Keratinocyte (primary cell): ENCODE measurements around the gene AKT1.

ENCODE experiments used
- EZH2 ChIP-seq: IDR thresholded peaks from one replicate; pipeline ENCODE4 v1.6.1; 2012; ENCODE audit warnings: inconsistent platforms, mild to moderate bottlenecking, low read length, moderate library complexity
- TF ChIP-seq, protein P1 (sequence below), 3 experiments: IDR thresholded peaks in 1 of 3; conservative IDR thresholded peaks in 1 of 3; optimal IDR thresholded peaks in 1 of 3; 2 replicates in 2 of 3; 3 replicates in 1 of 3; pipeline versions ENCODE3 to v1.5.1; 2011; ENCODE audit warnings: low read length in 3 of 3, mild to moderate bottlenecking in 3 of 3, moderate library complexity in 2 of 3, control low read depth in 1 of 3, inconsistent platforms in 1 of 3; ENCODE audit not compliant: insufficient read depth in 2 of 3; ENCODE audit errors: extremely low read depth in 1 of 3

DNA sequence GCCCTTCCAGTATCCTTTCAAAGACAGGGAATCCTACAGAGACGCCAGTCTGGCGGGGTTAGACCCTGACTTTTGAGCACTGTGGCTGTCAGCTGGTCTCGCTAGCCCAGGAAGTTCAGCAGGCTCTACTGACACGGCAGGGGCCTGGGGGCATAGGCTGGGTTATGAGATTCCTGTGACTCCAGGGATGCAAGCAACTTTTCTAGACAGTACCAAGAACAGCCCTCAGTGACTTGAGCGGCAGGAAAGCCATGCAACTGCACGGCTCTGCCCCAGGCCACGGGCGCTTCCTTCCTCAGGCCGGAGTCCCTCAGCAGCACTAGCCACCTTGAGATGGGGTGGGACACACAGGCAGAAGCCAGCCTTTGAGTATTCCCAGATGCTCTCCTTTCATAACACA, 47.7 kb downstream of the AKT1 start:
- TF ChIP-seq, protein P1, sequence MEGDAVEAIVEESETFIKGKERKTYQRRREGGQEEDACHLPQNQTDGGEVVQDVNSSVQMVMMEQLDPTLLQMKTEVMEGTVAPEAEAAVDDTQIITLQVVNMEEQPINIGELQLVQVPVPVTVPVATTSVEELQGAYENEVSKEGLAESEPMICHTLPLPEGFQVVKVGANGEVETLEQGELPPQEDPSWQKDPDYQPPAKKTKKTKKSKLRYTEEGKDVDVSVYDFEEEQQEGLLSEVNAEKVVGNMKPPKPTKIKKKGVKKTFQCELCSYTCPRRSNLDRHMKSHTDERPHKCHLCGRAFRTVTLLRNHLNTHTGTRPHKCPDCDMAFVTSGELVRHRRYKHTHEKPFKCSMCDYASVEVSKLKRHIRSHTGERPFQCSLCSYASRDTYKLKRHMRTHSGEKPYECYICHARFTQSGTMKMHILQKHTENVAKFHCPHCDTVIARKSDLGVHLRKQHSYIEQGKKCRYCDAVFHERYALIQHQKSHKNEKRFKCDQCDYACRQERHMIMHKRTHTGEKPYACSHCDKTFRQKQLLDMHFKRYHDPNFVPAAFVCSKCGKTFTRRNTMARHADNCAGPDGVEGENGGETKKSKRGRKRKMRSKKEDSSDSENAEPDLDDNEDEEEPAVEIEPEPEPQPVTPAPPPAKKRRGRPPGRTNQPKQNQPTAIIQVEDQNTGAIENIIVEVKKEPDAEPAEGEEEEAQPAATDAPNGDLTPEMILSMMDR (optimal IDR thresholded peaks at IDR 0.05 in 1 of 3, IDR thresholded peaks at IDR 0.05 in 1 of 3, conservative IDR thresholded peaks at IDR 0.05 in 1 of 3; ENCODE audit: extremely low read depth in 1 of 3, insufficient read depth in 2 of 3, low read length in 3 of 3) = no peak
- no peak for TF ChIP-seq EZH2
